Metanephros (tissue), 1 donor: Measurements from ENCODE around the gene STAG3. TPM values are rescaled to one million over a fixed set of nuclear protein-coding genes. Genes with fewer than 3 reads are reported as not detected.

Experiments
- total RNA-seq: library from RNA; depleted of rRNA; stranded (reverse); fragments of >200 nt; gene quantifications from one replicate; pipeline ENCODE4 v1.2.3, GENCODE V29; 2014

The STAG3 gene, protein sequence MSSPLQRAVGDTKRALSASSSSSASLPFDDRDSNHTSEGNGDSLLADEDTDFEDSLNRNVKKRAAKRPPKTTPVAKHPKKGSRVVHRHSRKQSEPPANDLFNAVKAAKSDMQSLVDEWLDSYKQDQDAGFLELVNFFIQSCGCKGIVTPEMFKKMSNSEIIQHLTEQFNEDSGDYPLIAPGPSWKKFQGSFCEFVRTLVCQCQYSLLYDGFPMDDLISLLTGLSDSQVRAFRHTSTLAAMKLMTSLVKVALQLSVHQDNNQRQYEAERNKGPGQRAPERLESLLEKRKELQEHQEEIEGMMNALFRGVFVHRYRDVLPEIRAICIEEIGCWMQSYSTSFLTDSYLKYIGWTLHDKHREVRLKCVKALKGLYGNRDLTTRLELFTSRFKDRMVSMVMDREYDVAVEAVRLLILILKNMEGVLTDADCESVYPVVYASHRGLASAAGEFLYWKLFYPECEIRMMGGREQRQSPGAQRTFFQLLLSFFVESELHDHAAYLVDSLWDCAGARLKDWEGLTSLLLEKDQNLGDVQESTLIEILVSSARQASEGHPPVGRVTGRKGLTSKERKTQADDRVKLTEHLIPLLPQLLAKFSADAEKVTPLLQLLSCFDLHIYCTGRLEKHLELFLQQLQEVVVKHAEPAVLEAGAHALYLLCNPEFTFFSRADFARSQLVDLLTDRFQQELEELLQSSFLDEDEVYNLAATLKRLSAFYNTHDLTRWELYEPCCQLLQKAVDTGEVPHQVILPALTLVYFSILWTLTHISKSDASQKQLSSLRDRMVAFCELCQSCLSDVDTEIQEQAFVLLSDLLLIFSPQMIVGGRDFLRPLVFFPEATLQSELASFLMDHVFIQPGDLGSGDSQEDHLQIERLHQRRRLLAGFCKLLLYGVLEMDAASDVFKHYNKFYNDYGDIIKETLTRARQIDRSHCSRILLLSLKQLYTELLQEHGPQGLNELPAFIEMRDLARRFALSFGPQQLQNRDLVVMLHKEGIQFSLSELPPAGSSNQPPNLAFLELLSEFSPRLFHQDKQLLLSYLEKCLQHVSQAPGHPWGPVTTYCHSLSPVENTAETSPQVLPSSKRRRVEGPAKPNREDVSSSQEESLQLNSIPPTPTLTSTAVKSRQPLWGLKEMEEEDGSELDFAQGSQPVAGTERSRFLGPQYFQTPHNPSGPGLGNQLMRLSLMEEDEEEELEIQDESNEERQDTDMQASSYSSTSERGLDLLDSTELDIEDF
- 1.3 TPM for total RNA-seq

DNA sequence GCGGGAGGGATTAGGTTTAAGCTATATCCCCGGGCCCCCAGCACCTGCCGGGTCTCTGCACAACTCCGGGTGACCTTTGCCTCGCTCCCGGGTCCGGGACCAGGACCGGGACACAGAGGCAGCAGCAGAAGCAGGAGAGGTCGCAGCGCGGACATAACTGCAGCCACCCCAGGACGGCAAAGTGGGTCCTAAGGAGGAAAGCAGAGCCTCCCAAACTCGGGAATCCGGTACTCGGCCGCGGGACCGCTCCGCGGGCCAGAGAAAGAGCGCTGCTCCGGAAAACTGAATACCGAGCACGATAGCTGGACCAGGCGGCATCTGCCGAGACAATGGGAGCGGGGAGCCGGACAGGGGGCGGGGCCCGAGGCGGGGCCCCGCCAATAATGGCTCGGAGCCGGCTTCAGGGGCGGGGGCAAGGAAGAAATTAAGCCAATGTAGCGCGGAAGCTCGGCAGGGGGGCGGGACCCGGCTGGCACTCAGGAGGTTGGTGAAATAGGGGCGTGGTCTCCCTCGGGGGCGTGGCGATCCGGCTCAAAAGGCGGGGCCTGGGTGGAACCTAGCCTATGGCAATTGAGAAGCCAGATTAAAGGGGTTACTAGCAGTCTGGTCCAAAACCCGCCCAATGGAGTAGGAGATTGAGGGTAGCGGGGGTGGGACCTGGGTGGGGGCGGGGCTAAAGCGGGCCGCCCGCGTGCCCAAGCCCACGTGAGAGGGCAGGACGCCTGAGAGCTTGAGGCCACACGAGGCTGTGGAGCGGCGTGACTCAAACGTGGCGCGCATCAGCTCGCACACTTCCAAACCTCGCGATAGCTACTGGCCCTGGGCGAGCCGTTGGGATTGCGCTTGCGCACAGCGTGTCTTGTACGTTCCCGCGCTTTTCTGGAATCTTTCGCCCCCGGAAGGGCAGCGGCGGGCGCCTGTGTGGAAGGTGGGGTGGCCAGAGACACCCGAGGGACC lies at the start of gene STAG3, which contains the start of gene GPC2:
Gene STAG3 (plus strand): TSS at position 874 of the 957 bp plus-strand sequence. CDS start 2,639 bp downstream, outside the sequence.
Gene GPC2 (minus strand): TSS at position 337 of the 957 bp plus-strand sequence. CDS start 182 bp downstream, at position 155.

DNA sequence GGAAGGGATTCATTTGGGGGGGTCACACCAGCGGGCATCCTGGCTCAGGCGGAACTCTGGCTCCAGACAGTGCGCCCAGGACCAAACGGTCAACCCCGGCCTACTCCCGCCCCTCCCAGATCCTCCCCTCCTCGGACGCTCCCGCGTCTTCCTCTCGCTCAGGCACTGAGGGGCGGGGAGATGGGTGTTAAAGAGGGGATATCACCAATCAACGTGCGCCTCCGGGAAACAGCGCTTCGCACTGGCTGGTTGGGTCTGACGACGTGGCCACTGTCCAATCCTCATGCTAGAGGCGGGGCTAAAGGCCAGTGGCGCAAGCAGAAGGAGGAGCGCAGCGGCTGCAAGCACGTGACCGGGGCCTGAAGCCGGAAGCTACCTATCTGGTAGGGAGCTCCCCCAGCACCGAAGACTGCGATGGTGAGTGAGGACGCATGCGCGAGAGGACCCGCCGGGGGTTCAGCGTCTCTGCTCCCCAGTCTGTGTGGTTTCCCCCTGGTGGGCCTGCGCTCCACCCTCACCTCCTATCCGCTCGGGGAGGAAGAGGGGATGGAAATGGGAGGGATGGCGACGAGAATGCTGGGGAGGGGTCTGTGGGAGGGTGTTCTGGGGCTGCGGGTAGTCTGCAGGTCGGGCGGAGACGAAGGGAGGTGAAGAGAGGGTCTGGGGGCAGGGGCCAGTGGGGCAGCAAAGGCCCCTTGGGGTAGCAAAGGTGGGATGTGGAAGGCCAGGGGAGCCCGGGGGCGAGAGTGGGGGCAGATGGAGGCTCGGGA lies 29.0 kb upstream of the STAG3 start, which contains the start of gene LAMTOR4:
Gene LAMTOR4 (plus strand): TSS at position 360 of the 770 bp plus-strand sequence. CDS start 55 bp downstream, at position 415.

DNA sequence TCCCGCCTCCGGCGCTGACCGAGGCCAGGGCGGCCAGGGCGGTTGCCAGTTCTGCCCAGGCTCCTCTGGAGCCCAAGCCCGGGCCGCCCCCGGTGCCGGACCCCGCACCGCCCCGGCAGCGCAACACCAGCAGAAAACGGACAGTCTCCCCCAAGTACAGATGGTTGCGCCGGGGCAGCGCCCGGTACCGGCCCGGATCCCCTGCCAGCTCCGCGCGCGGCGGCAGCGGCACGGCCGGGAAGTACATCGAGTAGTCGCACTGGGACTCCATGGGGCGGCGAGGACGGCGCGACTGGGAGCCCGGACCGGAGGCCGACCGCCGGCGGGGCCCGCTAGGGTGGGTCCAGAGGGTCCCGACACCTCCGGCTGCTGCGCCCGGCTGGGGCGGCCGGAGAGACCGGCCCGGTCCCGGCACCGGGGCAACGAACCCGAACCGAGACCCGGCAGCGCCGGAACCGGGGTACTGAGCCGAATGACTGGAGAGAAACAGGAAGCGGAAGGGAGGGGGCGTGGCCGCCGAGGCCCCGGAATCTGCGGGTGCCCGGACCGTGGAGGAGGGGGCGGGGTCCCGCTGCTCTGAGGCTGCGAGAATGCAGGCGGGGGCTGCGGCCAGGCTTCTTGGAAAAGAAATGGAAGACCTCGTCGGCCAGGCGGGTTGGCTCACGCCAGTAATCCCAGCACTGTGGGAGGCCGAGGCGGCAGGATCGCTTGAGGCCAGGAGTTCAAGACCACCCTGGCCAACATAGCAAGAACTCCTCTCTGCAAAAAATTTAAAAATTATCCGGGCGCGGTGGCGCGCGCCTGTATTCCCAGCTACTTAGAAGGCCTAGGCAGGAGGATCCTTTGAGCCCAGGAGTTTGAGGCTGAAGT lies 19.3 kb upstream of the STAG3 start, which contains the start of gene TRAPPC14:
Gene TRAPPC14 (minus strand): TSS at position 495 of the 870 bp plus-strand sequence. CDS start 224 bp downstream, at position 271.

GRCh38 chr7:100219801-100220585 lies 42.3 kb downstream of the STAG3 start, which contains the start of gene PVRIG:
Gene PVRIG, plus strand, starts transcription at chr7:100219949. Its CDS starts 22 bp downstream, at chr7:100219971.

Other genes with a start within 250 kb of the STAG3 start
- 0.23 TPM for gene GJC3, start 248.3 kb upstream of the STAG3 start, total RNA-seq
- gene AZGP1, start 201.9 kb upstream of the STAG3 start, total RNA-seq, result 18.7 TPM
- 56.9 TPM for gene ZKSCAN1, start 162.3 kb upstream of the STAG3 start, total RNA-seq
- 14.6 TPM for gene ZSCAN21, start 128.1 kb upstream of the STAG3 start, total RNA-seq
- 36.6 TPM for gene ZNF3, start 96.2 kb upstream of the STAG3 start, total RNA-seq
- gene COPS6, start 88.9 kb upstream of the STAG3 start, total RNA-seq, result 56.9 TPM
- 77.7 TPM for gene MCM7, start 76.5 kb upstream of the STAG3 start, total RNA-seq
- gene AP4M1, start 76.3 kb upstream of the STAG3 start, total RNA-seq, result 19.0 TPM
- 54.1 TPM for gene TAF6, start 58.6 kb upstream of the STAG3 start, total RNA-seq
- 24.8 TPM for gene CNPY4, start 58.3 kb upstream of the STAG3 start, total RNA-seq
- gene MBLAC1, start 51.0 kb upstream of the STAG3 start, total RNA-seq, result 4.8 TPM
- gene LAMTOR4, start 29.0 kb upstream of the STAG3 start, total RNA-seq, result 83.1 TPM
- 9.9 TPM for gene TRAPPC14, start 19.2 kb upstream of the STAG3 start, total RNA-seq
- gene GAL3ST4, start 9.3 kb upstream of the STAG3 start, total RNA-seq, result 4.7 TPM
- gene GPC2, start 537 bp upstream of the STAG3 start, total RNA-seq, result 12.3 TPM
- gene PVRIG, start 42.0 kb downstream of the STAG3 start, total RNA-seq, result not detected
- not detected for gene SPDYE3, start 129.8 kb downstream of the STAG3 start, total RNA-seq
- 39.7 TPM for gene PILRB, start 180.2 kb downstream of the STAG3 start, total RNA-seq
- gene PILRA, start 195.6 kb downstream of the STAG3 start, total RNA-seq, result 6.1 TPM